Measurements from ENCODE around the gene CDC42BPA.

DNA sequence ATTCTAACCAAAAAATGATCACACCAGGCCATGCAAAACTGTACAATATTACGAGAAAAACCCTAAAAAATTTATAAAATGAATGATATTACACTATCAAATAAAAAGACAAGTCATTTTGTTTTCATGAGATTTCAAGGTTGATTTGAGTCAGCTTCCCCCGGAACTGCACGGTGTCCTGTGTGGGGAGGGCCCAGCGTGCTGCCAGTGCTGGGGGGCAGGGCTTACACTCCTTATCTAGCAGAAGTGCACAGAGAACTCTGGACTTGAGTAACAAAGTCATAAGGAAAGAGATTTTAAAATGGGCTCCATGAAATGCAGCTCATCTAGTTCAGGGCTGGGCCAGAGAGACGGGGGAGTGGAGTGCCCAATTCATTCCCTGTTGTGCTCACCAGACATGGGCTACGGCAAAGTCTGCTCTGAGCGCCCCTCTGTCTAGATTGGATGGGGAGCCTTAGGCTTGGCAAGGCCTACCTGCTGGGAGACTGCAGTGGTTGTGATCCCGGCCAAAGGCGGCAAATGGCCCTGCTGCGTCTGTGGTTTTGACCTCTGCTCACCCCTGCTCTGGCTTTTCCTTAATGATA lies 328.1 kb downstream of the CDC42BPA start:
- TF ChIP-seq FOXM1 (IDR thresholded peaks at IDR 0.05; ENCODE audit: borderline replicate concordance) (no peak), BHLHE40 (IDR thresholded peaks at IDR 0.05; ENCODE audit: borderline replicate concordance) (no peak), TARDBP (IDR thresholded peaks at IDR 0.05) (no peak), ZNF384 (IDR thresholded peaks at IDR 0.05) (no peak), FOXK2 (IDR thresholded peaks at IDR 0.05) (no peak), SUZ12 (IDR thresholded peaks at IDR 0.05) (no peak), SP1 (IDR thresholded peaks at IDR 0.05) (no peak), HDGF (IDR thresholded peaks at IDR 0.05; ENCODE audit: borderline replicate concordance) (no peak)
